WI38 (cell line): ENCODE data around the gene TNFSF10.

Experiments used
- H3K4me3 ChIP-seq: 2 replicates; pipeline ENCODE4 v1.5.1; 2011; ENCODE audit warnings: low read depth, mild to moderate bottlenecking, control low read depth, low read length
- CTCF ChIP-seq: IDR thresholded peaks from 2 replicates; pipeline ENCODE4 v1.5.1; 2012; ENCODE audit warnings: low read depth, mild to moderate bottlenecking, control low read depth, low read length

The TNFSF10 gene

DNA sequence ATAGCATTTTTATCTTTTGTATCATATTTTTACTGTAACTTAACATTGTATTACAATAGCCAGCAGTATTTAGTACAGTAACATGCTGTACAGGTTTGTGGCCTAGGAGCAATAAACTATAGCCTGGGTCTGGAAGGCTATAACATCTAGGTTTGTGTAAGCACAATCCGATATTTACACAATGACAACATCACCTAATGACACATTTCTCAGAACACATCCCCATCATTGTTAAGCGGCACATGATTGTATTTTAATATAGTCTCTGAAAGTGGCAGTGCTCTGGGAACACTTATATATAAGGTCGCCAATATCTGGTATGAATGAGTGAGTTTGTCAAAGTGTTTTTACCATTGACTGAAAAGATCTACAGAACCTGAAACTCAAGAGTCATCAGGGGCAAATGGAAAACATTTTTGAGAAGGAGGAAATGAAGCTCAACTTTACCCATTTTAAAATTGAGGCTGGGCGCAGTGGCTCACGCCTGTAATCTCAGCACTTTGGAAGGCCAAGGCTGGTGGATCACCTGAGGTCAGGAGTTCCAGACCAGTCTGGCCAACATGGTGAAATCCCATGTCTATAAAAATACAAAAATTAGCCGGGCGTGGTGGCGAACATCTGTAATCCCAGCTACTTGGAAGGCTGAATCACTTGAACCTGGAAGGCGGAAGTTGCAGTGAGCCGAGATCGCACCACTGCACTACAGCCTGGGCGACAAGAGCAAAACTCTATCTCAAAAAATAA, 38.8 kb upstream of the TNFSF10 start:
- no peak overlapping the region for H3K4me3 ChIP-seq
- TF ChIP-seq CTCF = no peak

DNA sequence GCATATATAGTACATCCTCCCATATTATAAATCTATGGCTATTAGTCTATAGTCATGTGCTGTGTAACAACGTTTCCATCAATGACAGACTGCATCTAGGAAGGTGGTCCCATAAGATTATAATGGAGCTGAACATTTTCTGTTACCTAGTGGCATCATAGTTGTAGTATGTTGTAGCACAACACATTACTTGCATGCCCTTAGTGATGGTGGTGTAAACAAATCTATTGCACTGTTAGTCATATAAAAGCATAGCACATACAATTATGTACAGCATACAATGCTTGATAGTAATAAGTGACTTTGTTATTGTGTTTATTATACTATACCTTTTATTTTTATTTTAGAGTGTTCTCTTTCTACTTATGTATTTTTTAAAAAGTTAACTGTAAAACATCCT, 37.4 kb upstream of the TNFSF10 start:
- H3K4me3 ChIP-seq = no peak overlapping the region
- TF ChIP-seq CTCF = no peak

GRCh38 chr3:172560026-172560425, 36.8 kb upstream of the TNFSF10 start:
- H3K4me3 ChIP-seq = no peak overlapping the region
- no peak for TF ChIP-seq CTCF

- TF ChIP-seq CTCF = no peak
These were observed 35.8 kb upstream of the TNFSF10 start for GRCh38 chr3:172559020-172559419.

DNA sequence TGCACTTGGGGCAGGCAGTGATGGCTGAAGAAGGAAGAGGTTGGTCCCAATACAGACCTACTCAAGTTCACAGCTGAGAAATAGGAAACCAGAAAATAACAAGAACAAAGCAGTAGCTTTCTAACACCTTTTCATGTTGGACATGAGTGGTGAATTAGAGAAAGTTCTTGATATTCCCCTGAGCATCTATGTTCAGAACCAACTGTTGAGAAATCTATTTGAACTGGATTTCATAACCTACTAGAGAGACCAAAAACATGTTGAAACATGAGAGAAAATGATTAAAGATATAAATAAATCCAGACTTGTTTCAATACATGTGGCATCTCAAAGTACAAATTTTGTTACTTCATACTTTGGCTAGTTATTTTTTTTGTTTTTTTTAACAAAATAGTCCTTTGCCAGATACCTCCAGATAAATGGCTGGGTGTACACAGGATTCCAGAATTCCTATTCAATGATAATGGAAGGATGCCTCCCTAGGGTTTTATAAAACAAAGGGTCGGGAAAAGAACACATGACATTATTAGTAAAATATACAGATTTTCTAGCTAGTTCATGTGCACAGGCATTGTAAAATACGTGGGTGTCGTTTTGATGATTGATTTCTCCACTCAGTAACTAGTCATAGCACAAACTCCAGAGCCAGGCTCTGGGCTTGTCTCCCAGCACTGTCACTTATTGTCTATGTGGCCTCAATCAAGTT, 34.4 kb upstream of the TNFSF10 start:
- no peak overlapping the region for H3K4me3 ChIP-seq
- no peak for TF ChIP-seq CTCF

More at GRCh38 chr3:172559020-172559419, 35.8 kb upstream of the TNFSF10 start:
- H3K4me3 ChIP-seq = no peak overlapping the region

DNA sequence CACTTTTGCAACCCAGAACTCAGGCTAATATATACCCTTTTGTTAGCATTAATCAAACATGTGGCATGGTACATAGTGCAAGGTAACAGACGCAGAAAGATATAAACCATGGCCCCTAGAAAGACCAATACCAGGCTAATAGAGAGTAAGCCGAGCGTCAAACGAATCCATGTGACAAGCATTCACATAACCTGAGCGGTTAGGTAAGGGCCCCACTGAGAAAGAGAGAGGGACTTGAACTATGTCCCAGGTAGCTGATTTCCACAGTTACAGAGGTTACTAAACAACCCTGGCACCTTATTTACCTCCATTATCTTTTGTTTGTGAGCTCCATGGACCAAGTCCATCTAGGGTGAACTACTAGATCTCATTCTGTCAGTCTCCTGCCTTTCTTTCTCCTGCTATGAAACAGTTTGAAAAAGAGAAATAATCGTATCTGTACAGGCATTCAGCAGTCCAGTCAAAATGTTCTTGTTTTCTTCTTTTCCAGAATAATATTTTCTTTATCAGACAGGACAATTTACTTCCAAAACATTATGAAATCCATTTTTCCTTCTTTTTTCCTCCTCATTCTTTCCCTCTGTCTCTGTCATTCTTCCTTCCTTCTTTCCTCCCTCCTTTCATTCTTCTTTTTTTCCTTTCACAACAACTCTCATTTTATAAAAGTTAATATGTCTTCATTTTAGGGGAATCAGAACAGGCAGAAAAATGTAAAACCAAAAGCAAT, 30.5 kb upstream of the TNFSF10 start:
- H3K4me3 ChIP-seq = no peak overlapping the region
- TF ChIP-seq CTCF = no peak

GRCh38 chr3:172552607-172553006, 29.4 kb upstream of the TNFSF10 start:
- H3K4me3 ChIP-seq = no peak overlapping the region
- TF ChIP-seq CTCF = no peak
